Motor neuron (in vitro differentiated cells): ENCODE measurements around the gene CCDC83. TPM values are rescaled to one million over a fixed set of nuclear protein-coding genes. Genes with fewer than 3 reads are reported as not detected.

ENCODE experiments used
- ATAC-seq, 8 experiments: fragments of 200-7000 bp; cut with Tn5 transposase; replicated peaks in 6 of 8; 2 replicates each; pipeline ENCODE4 v1.8.0; 2021; ENCODE audit warnings: mild to moderate bottlenecking in 8 of 8, moderate library complexity in 8 of 8
- H3K27ac ChIP-seq, 2 donors: fragments of 250-450 bp; sonication (Bioruptor Pico); 2 replicates each; pipeline ENCODE4 v1.9.0; 2021; ENCODE audit warnings: antibody characterized with exemption in 2 of 2, mild to moderate bottlenecking in 2 of 2, moderate library complexity in 1 of 2
- H3K4me1 ChIP-seq, 2 donors: fragments of 250-450 bp; sonication (Bioruptor Pico); replicated peaks in 1 of 2; 2 replicates each; pipeline ENCODE4 v1.6.1; 2021; ENCODE audit warnings: antibody characterized with exemption in 2 of 2, mild to moderate bottlenecking in 2 of 2, moderate library complexity in 1 of 2
- H3K4me3 ChIP-seq, 5 donors: fragments of 250-450 bp; sonication (Bioruptor Pico); 2 replicates each; pipeline ENCODE4 v1.9.0; 2021; ENCODE audit warnings: antibody characterized with exemption in 5 of 5, mild to moderate bottlenecking in 5 of 5, moderate library complexity in 4 of 5
- WGBS, 10 experiments: fragments of 450-650 bp; shearing (Covaris generic); methylation state at CpG; one replicate each; pipeline ENCODE4 v1.0.0; 2022; 5-methylcytosine and 5-hydroxymethylcytosine counted together
- in situ Hi-C, 9 experiments: fragments of 400-800 bp; cut with MboI; loops; one replicate each; pipeline ENCODE4 v1.15.0; 2021; ENCODE audit warnings: low sequenced_read_pairs in 9 of 9, low pct_unique_long_range_greater_than_20kb in 2 of 9; ENCODE audit not compliant: unreplicated experiment in 9 of 9
- total RNA-seq, 8 experiments: library from RNA; unstranded; fragments of 300-600 nt; gene quantifications; 2 replicates each; pipeline versions ENCODE4 v1.2.3 to v1.2.4, GENCODE V29; 2022

CCDC83 gene
- total RNA-seq: not detected

DNA sequence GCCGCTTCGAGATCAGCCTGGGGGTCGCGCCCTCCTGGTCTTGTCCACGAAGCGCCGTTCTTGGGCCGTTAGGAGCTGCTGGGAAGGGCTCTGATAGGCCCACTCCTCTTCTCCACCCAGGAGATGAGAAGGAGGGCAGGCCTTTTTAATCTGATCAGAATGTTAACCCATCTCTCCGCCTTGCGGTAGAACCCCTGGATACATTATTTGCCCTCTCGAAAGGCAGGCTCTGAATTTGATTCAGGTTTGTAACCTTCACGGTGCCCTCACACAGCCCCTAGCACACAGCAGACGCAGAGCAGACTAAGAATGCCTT, at the start of gene CCDC83:
TSS of gene CCDC83 (plus strand) at position 43 of the 316 bp plus-strand sequence. CDS start 9,741 bp downstream, outside the sequence.
- peak in 1 of 8 experiments; percentile 13 for ATAC-seq
- Histone ChIP-seq H3K27ac (peak within 1 kb of the TSS in 1 of 2 donors; percentile 35), H3K4me3 (peak within 1 kb of the TSS; percentile 35 to 44 (median 40)), H3K4me1 (peaks cover 2% of the 10 kb centered on the region in 2 donors)
- in situ Hi-C loops: loop anchor here in 2 of 9 experiments (25.0 kb wide), 2 partner anchors 432 to 957 kb away; partner anchors contain the start of gene PRSS23 (in 1 of the 2)
- 53 to 100% (median 84%) methylated on average over 1 to 7 of the region's 13 CpGs; no CpG with 5 or more reads in 4 of the 10 experiments for WGBS, 10 experiments

DNA sequence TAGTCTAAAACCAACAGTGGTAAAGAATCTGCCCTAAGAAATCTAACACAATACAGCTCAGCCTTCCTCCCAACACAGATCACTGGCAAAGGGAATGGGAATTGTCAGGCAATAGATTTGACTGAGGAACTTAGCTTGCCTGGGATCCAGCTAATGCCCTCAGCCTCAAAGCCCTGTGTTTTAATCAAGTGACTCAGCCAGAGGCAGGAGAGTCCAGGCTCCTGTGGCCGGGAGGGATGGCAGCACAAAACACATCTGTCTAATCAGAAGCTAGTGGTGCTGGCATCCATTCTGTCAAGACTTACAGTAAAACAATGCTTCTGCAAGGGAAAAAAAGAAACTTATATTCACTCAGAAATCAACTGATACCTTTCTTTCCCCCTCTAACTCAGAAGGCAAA, 49.8 kb upstream of the CCDC83 start:
- WGBS, 10 experiments: 57 to 67% methylated on average over 1 of the region's 1 CpG; no CpG with 5 or more reads in 8 of the 10 experiments
- H3K4me3 ChIP-seq: no peak overlapping the region
- peak in 1 of 8 experiments; percentile 31 for ATAC-seq
- no peak overlapping the region for H3K27ac ChIP-seq
- in situ Hi-C loops: no loop called here
- H3K4me1 ChIP-seq: no peaks in the 10 kb centered on the region

DNA sequence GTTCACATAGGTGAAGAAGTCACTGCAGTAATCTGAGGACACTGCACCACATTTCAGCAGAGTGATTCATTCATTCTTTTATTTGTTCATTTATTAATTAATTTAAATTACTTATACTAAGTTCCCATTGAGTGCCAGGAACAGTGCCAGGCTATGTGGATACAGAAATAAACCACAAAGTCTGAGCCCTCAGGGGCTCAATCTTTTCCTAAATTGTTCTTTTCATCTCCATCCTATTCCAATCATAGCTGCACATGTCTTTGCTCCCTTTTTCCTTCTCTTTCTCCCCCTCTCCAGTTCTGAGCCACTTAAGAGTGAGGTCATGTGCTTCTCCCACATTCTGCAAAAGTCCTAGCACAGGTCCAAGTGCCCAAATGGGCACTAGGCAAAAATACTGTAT, 49.2 kb upstream of the CCDC83 start:
- H3K27ac ChIP-seq: no peak overlapping the region
- no peak overlapping the region for H3K4me3 ChIP-seq
- no peaks in the 10 kb centered on the region for H3K4me1 ChIP-seq
- in situ Hi-C loops: no loop called here
- ATAC-seq: no peak

DNA sequence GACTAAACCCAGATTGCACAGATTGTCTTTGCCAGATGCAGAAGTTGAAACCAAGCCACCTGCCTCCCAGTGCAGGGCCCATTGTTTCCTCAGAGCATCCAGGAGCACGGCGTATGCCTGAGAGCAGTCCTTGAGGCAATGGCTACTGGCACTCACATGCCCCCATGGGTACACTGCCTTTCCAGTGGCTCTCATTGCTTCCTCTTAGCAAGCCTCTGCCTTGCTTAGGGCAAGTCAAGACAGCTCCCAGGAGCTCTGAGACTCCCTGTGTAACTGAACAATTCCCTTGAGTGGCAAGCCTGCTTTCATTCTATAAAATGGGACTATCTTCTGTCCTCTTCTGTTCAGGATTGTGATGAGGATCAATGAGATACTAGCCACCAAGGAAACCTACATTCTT, 48.3 kb upstream of the CCDC83 start:
- WGBS, 10 experiments: 40 to 90% (median 80%) methylated on average over 2 of the region's 2 CpGs; no CpG with 5 or more reads in 7 of the 10 experiments
- no peak overlapping the region for H3K27ac ChIP-seq
- H3K4me1 ChIP-seq: no peaks in the 10 kb centered on the region
- in situ Hi-C loops: no loop called here
- ATAC-seq: no peak
- H3K4me3 ChIP-seq: no peak overlapping the region

DNA sequence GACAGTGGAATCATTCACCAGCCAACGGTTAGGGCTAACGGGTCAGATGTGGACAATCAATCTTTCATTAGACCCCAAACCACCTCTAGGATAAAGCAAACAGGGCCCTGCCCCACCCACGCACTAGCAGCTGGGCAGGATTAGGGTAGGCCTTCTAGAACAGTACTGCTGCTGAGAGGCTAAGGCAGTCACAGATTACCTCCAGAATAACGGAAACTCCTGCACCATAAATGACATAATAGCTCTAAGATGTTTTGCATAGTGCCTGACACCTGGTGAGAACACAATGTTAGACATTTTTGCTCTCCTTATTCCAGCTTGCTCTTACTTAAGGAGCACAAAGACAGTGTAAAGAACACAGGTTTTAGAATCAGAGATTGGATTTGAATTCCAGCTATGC, 46.0 kb upstream of the CCDC83 start:
- H3K4me1 ChIP-seq: no peaks in the 10 kb centered on the region
- WGBS, 10 experiments: 67 to 100% (median 89%) methylated on average over 1 to 3 of the region's 4 CpGs; no CpG with 5 or more reads in 4 of the 10 experiments
- no peak overlapping the region for H3K27ac ChIP-seq
- ATAC-seq: no peak
- in situ Hi-C loops: no loop called here
- no peak overlapping the region for H3K4me3 ChIP-seq

DNA sequence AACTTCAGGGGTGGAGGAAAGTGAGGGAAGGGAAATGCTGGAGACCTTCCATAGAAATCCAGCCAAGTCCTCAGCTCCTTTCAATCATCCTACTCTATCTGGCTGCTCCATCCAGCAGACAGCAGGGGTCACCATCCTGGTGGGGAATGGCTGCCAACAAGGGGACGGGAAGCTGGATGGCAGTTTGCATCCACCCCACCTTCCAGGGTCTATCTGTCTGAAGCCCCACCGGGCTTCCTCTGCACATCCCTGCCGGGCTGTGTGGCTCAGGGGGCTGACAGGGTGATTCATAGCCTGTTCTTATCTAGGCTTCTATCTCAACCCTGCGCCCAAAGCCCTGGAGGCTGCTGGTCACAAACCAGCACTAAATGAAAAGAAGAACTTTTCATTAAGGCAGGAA, 45.3 kb upstream of the CCDC83 start:
- peak in 2 of 8 experiments; percentile 3 to 8 for ATAC-seq
- in situ Hi-C loops: loop anchor here in 1 of 9 experiments (10.0 kb wide), 1 partner anchor 105 kb away; no protein-coding TSS in a partner anchor
- Histone ChIP-seq H3K4me1 (no peaks in the 10 kb centered on the region), H3K27ac (no peak overlapping the region), H3K4me3 (no peak overlapping the region)
- WGBS, 10 experiments: 30 to 80% (median 44%) methylated on average over 1 to 3 of the region's 4 CpGs; no CpG with 5 or more reads in 6 of the 10 experiments

DNA sequence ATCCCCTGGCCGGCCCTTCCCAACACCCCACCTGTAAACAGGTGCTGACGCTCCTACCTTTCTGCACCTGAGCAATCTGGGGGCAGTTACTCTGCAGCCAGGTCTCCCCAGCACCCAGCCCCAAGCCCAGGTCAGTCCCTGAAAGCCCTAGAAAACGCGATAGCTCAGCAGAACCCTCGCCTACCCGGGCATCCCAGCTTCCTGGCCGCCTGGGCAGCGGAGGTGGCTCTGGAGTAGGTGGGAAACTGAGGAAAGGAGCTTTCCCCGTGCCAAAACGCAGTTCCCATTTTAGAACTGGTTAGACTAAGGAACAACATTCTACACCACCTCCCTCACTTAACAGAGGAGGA, 44.7 kb upstream of the CCDC83 start:
- in situ Hi-C loops: loop anchor here in 1 of 9 experiments (10.0 kb wide), 1 partner anchor 106 kb away; no protein-coding TSS in a partner anchor
- H3K4me1 ChIP-seq: no peaks in the 10 kb centered on the region
- WGBS, 10 experiments: 0 to 30% (median 25%) methylated on average over 1 to 7 of the region's 10 CpGs; no CpG with 5 or more reads in 6 of the 10 experiments
- H3K27ac ChIP-seq: no peak overlapping the region
- H3K4me3 ChIP-seq: peak overlapping the region; percentile 34 to 50 (median 39)
- ATAC-seq: peak in 1 of 8 experiments; percentile 1

DNA sequence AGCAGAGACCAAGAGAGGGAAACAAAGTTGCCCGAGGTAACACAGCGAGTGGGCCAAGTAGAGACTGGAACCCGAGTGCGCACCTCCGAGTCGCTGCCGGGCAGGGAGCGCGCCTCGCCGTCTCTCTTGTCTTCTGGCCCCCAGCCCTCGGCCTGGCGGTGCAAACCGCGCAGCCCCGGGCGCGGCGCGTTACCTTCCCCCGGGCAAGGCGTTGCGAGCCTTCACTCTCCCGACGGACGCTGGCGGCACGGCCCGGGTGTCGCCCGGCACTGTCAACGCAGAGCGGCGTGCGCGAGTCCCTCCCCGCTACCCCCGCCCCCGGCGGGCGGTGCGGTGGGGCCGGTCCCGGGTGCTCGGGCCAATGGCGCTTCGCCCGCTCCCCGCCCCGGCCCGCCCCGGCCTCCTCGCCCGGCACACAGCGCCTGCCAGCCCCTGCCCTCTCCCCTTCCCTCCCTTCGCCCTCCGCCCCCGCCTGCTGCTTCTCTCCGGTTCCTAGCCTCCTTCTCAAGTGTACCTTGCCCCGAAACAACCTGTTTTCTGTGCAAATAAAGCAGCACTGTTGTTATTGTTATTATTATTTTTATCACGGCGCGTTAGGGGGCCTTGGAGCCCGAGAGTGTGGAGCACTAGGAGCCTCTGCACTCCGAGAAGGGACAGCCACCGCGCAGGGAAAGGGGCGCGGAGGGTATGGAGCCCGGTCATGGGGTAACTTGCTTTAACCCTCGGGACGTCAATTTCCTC, 44.1 kb upstream of the CCDC83 start, which contains the start of gene SYTL2:
TSS of gene SYTL2 (minus strand) at position 271 of the 741 bp plus-strand sequence. CDS start 53,416 bp downstream, outside the sequence.
- in situ Hi-C loops: loop anchor here in 1 of 9 experiments (10.0 kb wide), 1 partner anchor 106 kb away; no protein-coding TSS in a partner anchor
- H3K4me3 ChIP-seq: peak within 1 kb of the TSS; percentile 34 to 50 (median 39)
- WGBS, 10 experiments: 0 to 13% (median 5%) methylated on average over 1 to 9 of the region's 72 CpGs; no CpG with 5 or more reads in 6 of the 10 experiments

DNA sequence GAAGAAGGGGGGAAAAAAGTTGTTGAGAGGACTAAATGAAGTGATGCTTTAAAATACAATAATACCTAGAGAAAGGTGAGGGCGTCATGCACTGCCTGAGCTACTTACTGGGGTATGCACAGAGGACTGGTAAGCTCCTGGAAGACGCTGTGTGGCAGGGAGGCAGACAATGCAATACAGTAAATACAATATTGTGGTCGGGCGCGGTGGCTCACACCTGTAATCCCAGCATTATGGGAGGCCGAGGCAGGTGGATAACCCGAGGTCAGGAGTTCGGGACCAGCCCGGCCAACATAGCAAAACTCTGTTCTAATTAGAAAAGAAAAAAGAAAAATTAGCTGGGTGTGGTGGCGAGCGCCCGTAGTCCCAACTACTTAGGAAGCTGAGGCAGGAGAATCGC, 43.6 kb upstream of the CCDC83 start:
- no peak for ATAC-seq
- in situ Hi-C loops: loop anchor here in 1 of 9 experiments (10.0 kb wide), 1 partner anchor 107 kb away; no protein-coding TSS in a partner anchor
- WGBS, 10 experiments: 20 to 100% (median 68%) methylated on average over 1 to 10 of the region's 13 CpGs; no CpG with 5 or more reads in 3 of the 10 experiments
- peak overlapping the region; percentile 34 to 50 (median 39) for H3K4me3 ChIP-seq
- no peak overlapping the region for H3K27ac ChIP-seq
- no peaks in the 10 kb centered on the region for H3K4me1 ChIP-seq

More for the DNA sequence above, 44.1 kb upstream of the CCDC83 start, which contains the start of gene SYTL2:
- H3K4me1 ChIP-seq: no peaks in the 10 kb centered on the region
- no peak within 1 kb of the TSS for H3K27ac ChIP-seq
- ATAC-seq: peak; percentile 91 to 97 (median 96)

DNA sequence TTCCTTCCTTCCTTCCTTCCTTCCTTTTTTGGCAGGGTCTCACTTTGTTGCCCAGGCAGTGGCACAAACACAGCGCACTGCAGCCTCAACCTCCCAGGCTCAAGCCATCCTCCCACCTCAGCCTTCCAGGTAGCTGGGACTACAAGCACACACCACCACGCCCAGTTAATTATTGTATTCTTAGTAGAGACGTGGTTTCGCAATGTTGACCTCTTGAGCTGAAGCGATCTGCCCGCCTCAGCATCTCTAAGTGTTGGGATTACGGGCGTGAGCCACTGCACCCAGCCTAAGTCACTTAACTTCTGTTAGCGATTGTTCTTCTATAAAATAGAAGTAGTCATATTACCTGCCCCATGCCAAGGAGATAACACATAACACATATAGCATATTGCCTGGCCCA, 41.5 kb upstream of the CCDC83 start:
- in situ Hi-C loops: loop anchor here in 1 of 9 experiments (10.0 kb wide), 1 partner anchor 109 kb away; no protein-coding TSS in a partner anchor
- Histone ChIP-seq H3K4me1 (no peaks in the 10 kb centered on the region), H3K4me3 (no peak overlapping the region), H3K27ac (no peak overlapping the region)
- no peak for ATAC-seq
- WGBS, 10 experiments: 87 to 100% (median 97%) methylated on average over 1 to 4 of the region's 9 CpGs; no CpG with 5 or more reads in 4 of the 10 experiments

DNA sequence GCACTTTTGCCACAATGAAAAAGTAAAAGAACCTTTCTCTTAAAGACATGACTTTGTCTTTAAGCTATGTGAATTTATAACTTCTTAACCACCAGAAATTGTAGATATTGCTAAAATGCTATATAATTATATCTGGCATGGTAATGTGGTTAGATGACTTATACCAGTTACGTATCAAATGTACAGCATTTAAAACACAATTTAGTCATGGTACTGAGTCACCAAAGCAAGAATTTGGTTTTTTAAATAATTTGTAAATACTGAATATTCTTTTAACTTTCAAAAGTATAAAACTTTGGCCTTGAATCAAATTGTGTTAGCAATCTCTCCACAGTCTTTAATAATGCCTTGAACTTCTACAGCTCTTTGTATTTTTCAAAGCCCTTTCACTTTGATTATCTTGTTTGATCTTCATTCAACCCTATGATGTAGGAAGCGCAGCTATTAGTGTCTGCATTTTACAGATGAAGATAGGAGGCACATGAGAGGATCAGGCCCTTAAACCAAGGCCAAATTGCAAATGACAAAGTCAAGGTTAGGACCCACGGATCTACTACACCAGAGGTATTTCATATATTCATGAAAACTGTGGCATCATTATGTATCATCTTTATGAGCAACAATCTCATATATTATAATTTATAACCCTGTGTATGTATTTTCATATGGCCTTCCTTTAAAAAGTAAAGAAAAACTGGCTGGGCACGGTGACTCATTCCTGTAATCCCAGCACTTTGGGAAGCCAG, 39.8 kb upstream of the CCDC83 start:
- 0 to 100% (median 69%) methylated on average over 1 to 4 of the region's 4 CpGs for WGBS, 10 experiments
- H3K4me3 ChIP-seq: no peak overlapping the region
- in situ Hi-C loops: loop anchor here in 1 of 9 experiments (10.0 kb wide), 1 partner anchor 111 kb away; no protein-coding TSS in a partner anchor

DNA sequence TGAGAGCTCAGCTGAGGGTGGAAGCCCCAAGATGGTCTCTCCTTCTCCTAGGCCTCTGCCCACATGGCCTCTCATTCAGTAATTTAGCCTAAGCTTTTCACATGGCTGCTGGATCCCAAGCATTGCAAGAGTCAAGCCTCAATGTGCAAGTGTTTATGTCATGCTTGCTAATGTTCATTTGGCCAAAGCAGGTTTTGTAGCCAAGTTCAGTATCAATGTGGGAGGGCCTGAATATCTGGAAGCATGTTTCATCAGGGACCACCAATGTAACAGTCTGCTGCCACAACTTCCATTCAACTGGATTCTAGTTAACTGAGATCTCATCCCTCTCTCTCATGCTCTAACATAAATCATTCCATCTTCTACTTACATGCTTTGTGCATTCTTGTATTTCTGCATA, 35.7 kb upstream of the CCDC83 start:
- H3K4me1 ChIP-seq: no peaks in the 10 kb centered on the region
- no peak overlapping the region for H3K4me3 ChIP-seq
- in situ Hi-C loops: loop anchor here in 1 of 9 experiments (10.0 kb wide), 1 partner anchor 115 kb away; no protein-coding TSS in a partner anchor
- ATAC-seq: no peak
- H3K27ac ChIP-seq: no peak overlapping the region

More for the DNA sequence above, 39.8 kb upstream of the CCDC83 start:
- no peak for ATAC-seq
- H3K27ac ChIP-seq: no peak overlapping the region
- no peaks in the 10 kb centered on the region for H3K4me1 ChIP-seq

DNA sequence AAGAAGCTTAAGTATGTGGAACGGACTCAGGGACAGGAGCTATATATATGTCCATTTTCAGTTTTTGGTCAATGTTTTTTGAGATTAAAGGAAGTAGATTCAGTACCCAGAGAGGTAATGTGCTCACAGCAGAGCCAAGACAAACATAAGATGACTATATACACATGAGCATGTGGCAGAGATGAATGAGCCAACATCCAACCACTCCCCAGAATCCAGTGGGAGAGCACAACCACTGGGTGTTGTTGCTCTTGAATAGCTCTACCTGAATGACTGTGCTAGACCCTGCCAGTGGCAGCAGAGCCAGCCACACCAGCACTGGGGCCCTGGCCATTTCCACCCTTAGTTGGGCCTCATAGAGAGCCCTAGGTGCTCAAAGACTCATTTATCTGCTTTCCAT, 33.5 kb upstream of the CCDC83 start:
- Histone ChIP-seq H3K4me3 (no peak overlapping the region), H3K27ac (no peak overlapping the region), H3K4me1 (no peaks in the 10 kb centered on the region)
- in situ Hi-C loops: no loop called here
- peak in 1 of 8 experiments; percentile 28 for ATAC-seq
- 75 to 100% (median 100%) methylated on average over 1 of the region's 1 CpG; no CpG with 5 or more reads in 1 of the 10 experiments for WGBS, 10 experiments
